Astrocyte (in vitro differentiated cells and primary cell): ENCODE data around the gene ALPK3.

ENCODE experiments used
- CTCF ChIP-seq: IDR thresholded peaks from 2 replicates; pipeline ENCODE4 v1.5.1; 2011; ENCODE audit warnings: low read depth, mild to moderate bottlenecking, inconsistent platforms, low read length, moderate library complexity; ENCODE audit not compliant: insufficient read depth
- EZH2 ChIP-seq: IDR thresholded peaks from 2 replicates; pipeline ENCODE4 v1.6.1; 2012; ENCODE audit warnings: mild to moderate bottlenecking, low read length, inconsistent platforms; ENCODE audit not compliant: insufficient read depth

DNA sequence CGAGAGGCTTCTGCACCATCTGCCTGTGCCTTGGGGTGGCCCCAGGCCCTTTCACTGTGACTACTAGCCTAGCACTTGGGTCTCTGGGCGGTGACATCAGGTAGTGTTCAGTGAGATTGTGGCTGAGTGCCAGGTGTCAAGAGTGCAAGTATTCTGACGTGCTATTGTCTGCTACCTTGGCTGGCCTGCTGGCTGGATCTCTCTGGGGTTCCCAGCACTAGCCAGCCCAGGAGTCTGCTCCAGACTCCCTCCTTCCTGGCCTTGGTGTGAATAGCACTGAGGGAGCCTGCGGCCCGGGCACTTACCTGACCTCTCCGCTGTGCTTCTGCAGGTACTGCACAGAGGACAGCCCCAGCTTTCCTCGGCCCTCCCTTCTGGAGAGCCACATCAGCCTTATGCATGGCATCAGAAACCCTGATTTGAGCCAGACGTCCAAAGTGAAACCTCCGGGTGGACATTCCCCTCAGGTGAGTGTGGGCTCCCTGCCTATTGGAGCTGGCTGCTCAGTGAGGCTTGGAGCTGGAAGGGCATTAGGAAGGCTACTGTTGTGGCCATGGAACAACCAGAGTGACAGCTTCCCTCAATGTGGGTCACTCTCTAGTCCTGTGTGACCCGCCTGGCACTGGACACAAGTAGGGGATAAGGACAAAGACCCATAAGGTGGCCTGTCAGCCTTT is 17.5 kb upstream of the ALPK3 start:
- TF ChIP-seq EZH2 (no peak), CTCF (no peak)
